CD4-positive, alpha-beta memory T cell (primary cell): ENCODE results near the gene GSX2. TPM values are rescaled to one million over a fixed set of nuclear protein-coding genes. Genes with fewer than 3 reads are reported as not detected.

ENCODE experiments used
- CTCF ChIA-PET: fragments of 350-600 bp; sonication (Branson Sonifier 250); formaldehyde crosslinking; loops from one replicate; lab custom pipeline; 2021; ENCODE audit warnings: inconsistent platforms; ENCODE audit not compliant: partially characterized antibody; lab: Charles Lee
- POLR2A ChIA-PET: fragments of 350-600 bp; sonication (Branson Sonifier 250); formaldehyde crosslinking; loops from one replicate; lab custom pipeline; 2021; ENCODE audit not compliant: partially characterized antibody; lab: Charles Lee
- DNase-seq, 5 donors: peaks; one replicate each; pipeline versions ENCODE4 v3.0.0 to v3.0.0-alpha.2; 2020 to 2022; ENCODE audit warnings: mixed read lengths in 1 of 5
- H3K27ac ChIP-seq: one replicate; pipeline ENCODE4 v1.7.0; 2013; ENCODE audit warnings: low read depth, low read length
- H3K27me3 ChIP-seq: 2 replicates; pipeline ENCODE4 v1.7.0; 2013; ENCODE audit warnings: mild to moderate bottlenecking, low read length, moderate library complexity; ENCODE audit not compliant: insufficient read depth
- H3K36me3 ChIP-seq: 2 replicates; pipeline ENCODE4 v1.7.0; 2013; ENCODE audit warnings: mild to moderate bottlenecking, low read length, moderate library complexity; ENCODE audit not compliant: insufficient read depth
- H3K4me1 ChIP-seq: 2 replicates; pipeline ENCODE4 v1.7.0; 2013; ENCODE audit warnings: mild to moderate bottlenecking, low read length, moderate library complexity; ENCODE audit not compliant: insufficient read depth
- H3K4me3 ChIP-seq, 2 donors: one replicate each; pipeline ENCODE4 v1.7.0; 2013; ENCODE audit warnings: low read length in 2 of 2, mild to moderate bottlenecking in 1 of 2
- H3K9me3 ChIP-seq, 2 donors: one replicate each; pipeline ENCODE4 v1.7.0; 2013; ENCODE audit warnings: low read length in 2 of 2, control low read depth in 1 of 2; ENCODE audit not compliant: control insufficient read depth in 1 of 2
- H3K27ac Mint-ChIP-seq, 7 donors: one replicate each; pipeline ENCODE4 v1.8.0; 2020 to 2021; ENCODE audit warnings: mixed read lengths in 7 of 7, mild to moderate bottlenecking in 6 of 7, inconsistent platforms in 3 of 7, moderate library complexity in 3 of 7
- H3K27me3 Mint-ChIP-seq, 2 donors: one replicate each; pipeline ENCODE4 v1.8.0; 2020 to 2021; ENCODE audit warnings: mixed read lengths in 2 of 2
- H3K36me3 Mint-ChIP-seq, 2 donors: one replicate each; pipeline ENCODE4 v1.8.0; 2020 to 2021; ENCODE audit warnings: mixed read lengths in 2 of 2, inconsistent platforms in 1 of 2, mild to moderate bottlenecking in 1 of 2
- H3K4me1 Mint-ChIP-seq, 4 donors: one replicate each; pipeline ENCODE4 v1.8.0; 2020 to 2021; ENCODE audit warnings: mixed read lengths in 4 of 4, mild to moderate bottlenecking in 1 of 4
- H3K4me3 Mint-ChIP-seq, 8 donors: one replicate each; pipeline ENCODE4 v1.8.0; 2020 to 2021; ENCODE audit warnings: mixed read lengths in 8 of 8, mild to moderate bottlenecking in 7 of 8, moderate library complexity in 6 of 8, inconsistent platforms in 3 of 8
- H3K9me3 Mint-ChIP-seq, 8 donors: one replicate each; pipeline ENCODE4 v1.8.0; 2020 to 2021; ENCODE audit warnings: mixed read lengths in 8 of 8, mild to moderate bottlenecking in 5 of 8, inconsistent platforms in 3 of 8, moderate library complexity in 1 of 8
- intact Hi-C: fragments of 100-400 bp; cut with micrococcal nuclease; formaldehyde crosslinking; loops from one replicate; pipeline ENCODE4 v1.15.1; 2023
- polyA plus RNA-seq, 2 donors: library from polyadenylated mRNA; unstranded; fragments of 300-500 nt; fragmentation: Illumina TruSeq; gene quantifications; one replicate each; pipeline ENCODE4 v1.2.3, GENCODE V29; 2021
- total RNA-seq, 2 experiments: library from RNA; stranded (reverse); gene quantifications; one replicate each; pipeline ENCODE4 v1.2.3, GENCODE V29; 2021

GSX2 gene
- total and polyA plus RNA-seq, 4 experiments from 2014 or later = not detected

GRCh38 chr4:54139332-54139731 lies 39.4 kb downstream of the GSX2 start:
- H3K4me3 ChIP-seq = no peak overlapping the region
- no peaks in the 10 kb centered on the region for H3K27me3 ChIP-seq
- DNase-seq = no peak
- Mint-ChIP-seq H3K27ac (no peak overlapping the region), H3K4me3 (no peak overlapping the region), H3K27me3 (peaks cover 4 to 7% of the 10 kb centered on the region in 2 donors), H3K4me1 (no peaks in the 10 kb centered on the region), H3K9me3 (peaks cover 0 to 3% (median 0%) of the 10 kb centered on the region in 8 donors), H3K36me3 (no peaks in the 10 kb centered on the region)
- intact Hi-C loops = no loop called here
- ChIA-PET CTCF (no interaction called here), POLR2A (no interaction called here)
- no peaks in the 10 kb centered on the region for H3K9me3 ChIP-seq
- no peaks in the 10 kb centered on the region for H3K36me3 ChIP-seq
- H3K27ac ChIP-seq = no peak overlapping the region
- H3K4me1 ChIP-seq = no peaks in the 10 kb centered on the region

GRCh38 chr4:54140287-54140686 lies 40.3 kb downstream of the GSX2 start:
- H3K4me1 ChIP-seq = peaks cover 3% of the 10 kb centered on the region
- Mint-ChIP-seq H3K27ac (no peak overlapping the region), H3K9me3 (peaks cover 0 to 3% (median 0%) of the 10 kb centered on the region in 8 donors), H3K27me3 (peaks cover 4 to 7% of the 10 kb centered on the region in 2 donors), H3K36me3 (no peaks in the 10 kb centered on the region), H3K4me1 (peaks cover 0 to 5% (median under 1%) of the 10 kb centered on the region in 4 donors), H3K4me3 (no peak overlapping the region)
- H3K9me3 ChIP-seq = no peaks in the 10 kb centered on the region
- H3K4me3 ChIP-seq = no peak overlapping the region
- ChIA-PET CTCF (no interaction called here), POLR2A (no interaction called here)
- no peak for DNase-seq
- no peak overlapping the region for H3K27ac ChIP-seq
- H3K36me3 ChIP-seq = no peaks in the 10 kb centered on the region
- no peaks in the 10 kb centered on the region for H3K27me3 ChIP-seq
- intact Hi-C loops = no loop called here

- intact Hi-C loops = no loop called here
- Mint-ChIP-seq H3K27me3 (peaks cover 5 to 6% of the 10 kb centered on the region in 2 donors), H3K4me1 (peaks cover 0 to 5% (median under 1%) of the 10 kb centered on the region in 4 donors), H3K36me3 (no peaks in the 10 kb centered on the region), H3K4me3 (peak overlapping the region in 1 of 8 donors; percentile 26), H3K9me3 (peaks cover 0 to 4% (median 3%) of the 10 kb centered on the region in 8 donors), H3K27ac (no peak overlapping the region)
- H3K4me3 ChIP-seq = no peak overlapping the region
- peaks cover 3% of the 10 kb centered on the region for H3K4me1 ChIP-seq
- ChIA-PET POLR2A (interaction anchor here (0.6 kb wide), 1 partner anchor 208 kb away, joined by 3 read pairs; no protein-coding TSS in a partner anchor), CTCF (no interaction called here)
- no peaks in the 10 kb centered on the region for H3K9me3 ChIP-seq
- H3K36me3 ChIP-seq = no peaks in the 10 kb centered on the region
- H3K27me3 ChIP-seq = no peaks in the 10 kb centered on the region
- DNase-seq = no peak
- no peak overlapping the region for H3K27ac ChIP-seq
These were observed 44.2 kb downstream of the GSX2 start for GRCh38 chr4:54144199-54144598.

GRCh38 chr4:54144661-54145171 lies 44.8 kb downstream of the GSX2 start:
- H3K27me3 ChIP-seq = no peaks in the 10 kb centered on the region
- peak overlapping the region in 1 of 8 donors; percentile 14 for H3K4me3 Mint-ChIP-seq

GRCh38 chr4:54146139-54146538 lies 46.2 kb downstream of the GSX2 start:
- ChIA-PET POLR2A (no interaction called here), CTCF (interaction anchor here (0.9 kb wide), 1 partner anchor 9 kb away, joined by 3 read pairs; no protein-coding TSS in a partner anchor)
- H3K36me3 ChIP-seq = no peaks in the 10 kb centered on the region
- H3K4me3 ChIP-seq = no peak overlapping the region
- intact Hi-C loops = no loop called here
- no peaks in the 10 kb centered on the region for H3K9me3 ChIP-seq
- Mint-ChIP-seq H3K27me3 (peaks cover 11 to 16% of the 10 kb centered on the region in 2 donors), H3K4me3 (no peak overlapping the region), H3K9me3 (peaks cover 0 to 10% (median 3%) of the 10 kb centered on the region in 8 donors), H3K4me1 (peaks cover 0 to 9% (median under 1%) of the 10 kb centered on the region in 4 donors), H3K36me3 (no peaks in the 10 kb centered on the region), H3K27ac (peak overlapping the region in 1 of 7 donors; percentile 5)
- H3K27me3 ChIP-seq = no peaks in the 10 kb centered on the region
- no peak for DNase-seq
- no peak overlapping the region for H3K27ac ChIP-seq
- peaks cover 3% of the 10 kb centered on the region for H3K4me1 ChIP-seq

More at GRCh38 chr4:54144661-54145171, 44.8 kb downstream of the GSX2 start:
- intact Hi-C loops = no loop called here
- peaks cover 0 to 5% (median 3%) of the 10 kb centered on the region in 8 donors for H3K9me3 Mint-ChIP-seq
- Histone ChIP-seq H3K4me1 (peaks cover 3% of the 10 kb centered on the region), H3K4me3 (no peak overlapping the region), H3K9me3 (no peaks in the 10 kb centered on the region), H3K36me3 (no peaks in the 10 kb centered on the region), H3K27ac (no peak overlapping the region)
- DNase-seq = peak in 1 of 5 donors; percentile 1
- CTCF ChIA-PET = no interaction called here
- POLR2A ChIA-PET = no interaction called here
- H3K4me1 Mint-ChIP-seq = peaks cover 0 to 5% (median under 1%) of the 10 kb centered on the region in 4 donors
- H3K36me3 Mint-ChIP-seq = no peaks in the 10 kb centered on the region
- peaks cover 6 to 7% of the 10 kb centered on the region in 2 donors for H3K27me3 Mint-ChIP-seq
- H3K27ac Mint-ChIP-seq = peak overlapping the region in 1 of 7 donors; percentile 15

DNA sequence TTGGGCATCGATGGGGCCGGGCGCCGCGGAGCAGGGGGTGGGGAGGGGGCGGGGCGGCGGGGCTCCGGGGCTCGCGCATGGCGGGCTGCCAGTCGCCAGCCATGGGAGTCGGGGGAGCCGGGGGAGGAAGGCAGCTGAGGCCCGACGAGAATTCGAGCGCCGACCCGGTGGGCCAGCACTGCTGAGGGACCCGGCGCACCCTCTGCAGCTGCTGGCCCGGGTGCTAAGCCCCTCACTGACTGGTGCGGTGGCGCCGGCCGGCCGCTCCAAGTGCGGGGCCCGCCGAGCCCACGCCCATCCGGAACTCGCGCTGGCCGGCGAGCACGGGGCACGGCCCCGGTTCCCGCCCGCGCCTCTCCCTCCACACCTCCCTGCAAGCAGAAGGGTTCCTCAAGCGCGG lies 49.4 kb downstream of the GSX2 start:
- peaks cover 0 to 10% (median 3%) of the 10 kb centered on the region in 8 donors for H3K9me3 Mint-ChIP-seq
- peaks cover 3% of the 10 kb centered on the region for H3K4me1 ChIP-seq
- H3K27ac ChIP-seq = no peak overlapping the region
- peaks cover 9 to 22% of the 10 kb centered on the region in 2 donors for H3K27me3 Mint-ChIP-seq
- H3K27me3 ChIP-seq = no peaks in the 10 kb centered on the region
- H3K27ac Mint-ChIP-seq = no peak overlapping the region
- H3K9me3 ChIP-seq = no peaks in the 10 kb centered on the region
- DNase-seq = no peak
- no peak overlapping the region for H3K4me3 Mint-ChIP-seq
- ChIA-PET CTCF (no interaction called here), POLR2A (no interaction called here)
- H3K4me1 Mint-ChIP-seq = peaks cover 0 to 9% (median under 1%) of the 10 kb centered on the region in 4 donors
- intact Hi-C loops = no loop called here
- H3K36me3 Mint-ChIP-seq = no peaks in the 10 kb centered on the region
- no peak overlapping the region for H3K4me3 ChIP-seq
- no peaks in the 10 kb centered on the region for H3K36me3 ChIP-seq
